GM23248 (cell line): Measurements from ENCODE around the gene DNAAF5.

Source experiments
- EZH2 ChIP-seq: fragments of 200-600 bp; sonication (generic); IDR thresholded peaks from 2 replicates; pipeline ENCODE4 v1.6.1; 2018; ENCODE audit warnings: antibody characterized with exemption, mild to moderate bottlenecking; ENCODE audit not compliant: insufficient read depth, poor library complexity, severe bottlenecking
- EZH2phosphoT487 ChIP-seq: fragments of 200-600 bp; sonication (generic); IDR thresholded peaks from 2 replicates; pipeline ENCODE4 v1.6.1; 2018; ENCODE audit warnings: antibody characterized with exemption, moderate library complexity, mild to moderate bottlenecking, low read depth; ENCODE audit not compliant: insufficient read depth

DNA sequence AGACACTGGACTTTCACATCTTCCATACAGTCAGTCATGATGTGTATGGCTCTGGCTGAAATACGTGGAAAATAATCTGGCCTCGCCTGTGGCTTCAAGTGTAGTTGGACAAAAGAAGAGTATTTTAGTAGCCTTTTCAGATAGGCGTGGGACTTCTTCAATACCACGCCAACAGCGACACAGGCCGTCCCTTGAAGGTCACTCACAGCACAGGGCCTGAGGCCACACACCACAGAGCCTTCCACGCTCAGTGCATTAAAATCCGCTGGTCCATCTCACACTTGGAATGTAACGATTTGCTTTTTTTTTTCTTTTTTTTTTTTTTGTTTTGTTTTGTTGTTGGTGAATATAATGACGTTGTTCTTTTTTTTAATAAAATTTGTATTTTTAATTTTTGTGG lies 54.0 kb downstream of the DNAAF5 start:
- no peak for TF ChIP-seq EZH2
- TF ChIP-seq EZH2phosphoT487 = no peak
